Astrocyte (in vitro differentiated cells and primary cell): ENCODE results near the gene LIN52. TPM values are rescaled to one million over a fixed set of nuclear protein-coding genes. Genes with fewer than 3 reads are reported as not detected.

ENCODE experiments used
- DNase-seq: peaks from one replicate; pipeline ENCODE4 v3.0.0-alpha.2; 2010; ENCODE audit warnings: low read depth
- FAIRE-seq: peaks from 2 replicates; lab custom pipeline; 2011; peaks lifted over from hg19 to GRCh38; lab: Jason Lieb, UNC
- H2AFZ ChIP-seq: 2 replicates; pipeline ENCODE4 v1.6.0; 2012; ENCODE audit warnings: low read depth, low read length, inconsistent platforms
- H3K27ac ChIP-seq: 2 replicates; pipeline ENCODE4 v1.5.1; 2011; ENCODE audit warnings: low read depth, low read length, inconsistent platforms
- H3K27me3 ChIP-seq: 2 replicates; pipeline ENCODE4 v1.6.0; 2011; ENCODE audit warnings: low read length, inconsistent platforms; ENCODE audit not compliant: insufficient read depth
- H3K36me3 ChIP-seq: 2 replicates; pipeline ENCODE4 v1.5.1; 2011; ENCODE audit warnings: low read length, inconsistent platforms; ENCODE audit not compliant: insufficient read depth
- H3K4me1 ChIP-seq: 2 replicates; pipeline ENCODE4 v1.5.1; 2011; ENCODE audit warnings: low read length, inconsistent platforms; ENCODE audit not compliant: insufficient read depth
- H3K4me2 ChIP-seq: 2 replicates; pipeline ENCODE4 v1.6.0; 2012; ENCODE audit warnings: low read length, inconsistent platforms
- H3K4me3 ChIP-seq: 2 replicates; pipeline ENCODE4 v1.5.1; 2011; ENCODE audit warnings: low read depth, mild to moderate bottlenecking, low read length, inconsistent platforms; ENCODE audit not compliant: insufficient read depth
- H3K79me2 ChIP-seq: 2 replicates; pipeline ENCODE4 v1.6.0; 2012; ENCODE audit warnings: mild to moderate bottlenecking, low read length, inconsistent platforms; ENCODE audit not compliant: insufficient read depth
- H3K9ac ChIP-seq: 2 replicates; pipeline ENCODE4 v1.6.0; 2012; ENCODE audit warnings: mild to moderate bottlenecking, low read length, inconsistent platforms
- H3K9me3 ChIP-seq: 2 replicates; pipeline ENCODE4 v1.5.1; 2012; ENCODE audit warnings: low read depth, mild to moderate bottlenecking, low read length, inconsistent platforms; ENCODE audit not compliant: insufficient read depth
- H4K20me1 ChIP-seq: 2 replicates; pipeline ENCODE4 v1.6.0; 2012; ENCODE audit warnings: low read length, inconsistent platforms; ENCODE audit not compliant: insufficient read depth
- H3K27ac Mint-ChIP-seq: one replicate; pipeline ENCODE4 v1.8.0; 2021; ENCODE audit warnings: mild to moderate bottlenecking, mixed read lengths; ENCODE audit not compliant: unreplicated experiment
- H3K27me3 Mint-ChIP-seq: one replicate; pipeline ENCODE4 v1.8.0; 2021; ENCODE audit warnings: low read depth, mixed read lengths; ENCODE audit not compliant: unreplicated experiment
- H3K36me3 Mint-ChIP-seq: one replicate; pipeline ENCODE4 v1.8.0; 2021; ENCODE audit warnings: low read depth, mixed read lengths; ENCODE audit not compliant: unreplicated experiment
- H3K4me1 Mint-ChIP-seq: one replicate; pipeline ENCODE4 v1.8.0; 2021; ENCODE audit warnings: low read depth, mixed read lengths; ENCODE audit not compliant: unreplicated experiment
- H3K4me3 Mint-ChIP-seq: one replicate; pipeline ENCODE4 v1.8.0; 2021; ENCODE audit warnings: mild to moderate bottlenecking, moderate library complexity, mixed read lengths; ENCODE audit not compliant: unreplicated experiment
- H3K9me3 Mint-ChIP-seq: one replicate; pipeline ENCODE4 v1.8.0; 2021; ENCODE audit warnings: mild to moderate bottlenecking, mixed read lengths; ENCODE audit not compliant: unreplicated experiment
- CTCF ChIP-seq: IDR thresholded peaks from 2 replicates; pipeline ENCODE4 v1.5.1; 2011; ENCODE audit warnings: low read depth, mild to moderate bottlenecking, inconsistent platforms, low read length, moderate library complexity; ENCODE audit not compliant: insufficient read depth
- EZH2 ChIP-seq: IDR thresholded peaks from 2 replicates; pipeline ENCODE4 v1.6.1; 2012; ENCODE audit warnings: mild to moderate bottlenecking, low read length, inconsistent platforms; ENCODE audit not compliant: insufficient read depth
- total RNA-seq: library from RNA; stranded (reverse); gene quantifications from 2 replicates; pipeline ENCODE4 v1.2.1, GENCODE V29; 2021

The LIN52 gene
- total RNA-seq, 1 donor from 2014 or later, result 5.5 TPM

GRCh38 chr14:74048281-74048680, 36.5 kb upstream of the LIN52 start:
- Mint-ChIP-seq H3K27me3 (no peaks in the 10 kb centered on the region), H3K9me3 (no peaks in the 10 kb centered on the region), H3K4me3 (peak overlapping the region; percentile 27), H3K36me3 (peaks cover 3% of the 10 kb centered on the region), H3K4me1 (peaks cover 5% of the 10 kb centered on the region), H3K27ac (no peak overlapping the region)
- H3K4me1 ChIP-seq, result peaks cover 4% of the 10 kb centered on the region
- H3K36me3 ChIP-seq, result no peaks in the 10 kb centered on the region
- H4K20me1 ChIP-seq, result no peaks in the 10 kb centered on the region
- H3K4me3 ChIP-seq, result no peak overlapping the region
- H2AFZ ChIP-seq, result no peak overlapping the region
- DNase-seq, result peak; percentile 14
- H3K4me2 ChIP-seq, result peak overlapping the region; percentile 30
- no peak for FAIRE-seq
- no peaks in the 10 kb centered on the region for H3K79me2 ChIP-seq
- H3K9me3 ChIP-seq, result no peaks in the 10 kb centered on the region
- no peaks in the 10 kb centered on the region for H3K27me3 ChIP-seq
- TF ChIP-seq EZH2, result no peak
- peak; percentile 19 for TF ChIP-seq CTCF
- no peak overlapping the region for H3K9ac ChIP-seq
- peak overlapping the region; percentile 9 for H3K27ac ChIP-seq

GRCh38 chr14:74049876-74050495, 34.8 kb upstream of the LIN52 start:
- Mint-ChIP-seq H3K4me3 (no peak overlapping the region), H3K27ac (no peak overlapping the region), H3K27me3 (no peaks in the 10 kb centered on the region), H3K36me3 (peaks cover 3% of the 10 kb centered on the region), H3K4me1 (peaks cover 5% of the 10 kb centered on the region), H3K9me3 (no peaks in the 10 kb centered on the region)
- Histone ChIP-seq H3K36me3 (no peaks in the 10 kb centered on the region), H3K27me3 (no peaks in the 10 kb centered on the region), H2AFZ (no peak overlapping the region), H3K9me3 (no peaks in the 10 kb centered on the region), H4K20me1 (no peaks in the 10 kb centered on the region), H3K4me2 (no peak overlapping the region), H3K9ac (no peak overlapping the region), H3K79me2 (no peaks in the 10 kb centered on the region), H3K4me3 (no peak overlapping the region), H3K27ac (no peak overlapping the region), H3K4me1 (peaks cover 4% of the 10 kb centered on the region)
- TF ChIP-seq CTCF (no peak), EZH2 (no peak)
- FAIRE-seq (no peak), DNase-seq (no peak)

- Histone ChIP-seq H2AFZ (no peak overlapping the region), H3K79me2 (no peaks in the 10 kb centered on the region), H3K4me1 (peaks cover 8% of the 10 kb centered on the region), H3K27ac (no peak overlapping the region), H4K20me1 (no peaks in the 10 kb centered on the region), H3K4me2 (no peak overlapping the region), H3K4me3 (no peak overlapping the region), H3K36me3 (no peaks in the 10 kb centered on the region), H3K27me3 (no peaks in the 10 kb centered on the region), H3K9me3 (no peaks in the 10 kb centered on the region), H3K9ac (no peak overlapping the region)
- TF ChIP-seq CTCF (no peak), EZH2 (no peak)
- DNase-seq (no peak), FAIRE-seq (no peak)
- Mint-ChIP-seq H3K4me3 (no peak overlapping the region), H3K36me3 (peaks cover 8% of the 10 kb centered on the region), H3K9me3 (no peaks in the 10 kb centered on the region), H3K27me3 (no peaks in the 10 kb centered on the region), H3K4me1 (peaks cover 6% of the 10 kb centered on the region), H3K27ac (no peak overlapping the region)
Observed at GRCh38 chr14:74062809-74063150, 22.0 kb upstream of the LIN52 start.
